Skeletal muscle satellite cell (primary cell): ENCODE results near the gene CDC42SE2.
"Not testable (repeated sequence)": the region's sequence is repeated elsewhere in the genome, so short reads cannot be mapped to it uniquely, and the experiment has no call there.

Source experiments
- H3K27me3 ChIP-seq: 2 replicates; pipeline ENCODE4 v1.7.0; 2013; ENCODE audit warnings: low read length; ENCODE audit not compliant: control insufficient read depth, insufficient read depth
- H3K36me3 ChIP-seq: 2 replicates; pipeline ENCODE4 v1.7.0; 2013; ENCODE audit warnings: mild to moderate bottlenecking, control low read depth, low read length; ENCODE audit not compliant: insufficient read depth
- H3K4me1 ChIP-seq: 2 replicates; pipeline ENCODE4 v1.7.0; 2013; ENCODE audit warnings: low read length; ENCODE audit not compliant: control insufficient read depth, insufficient read depth
- H3K4me2 ChIP-seq: 2 replicates; pipeline ENCODE4 v1.7.0; 2013; ENCODE audit warnings: mild to moderate bottlenecking, low read length
- H3K4me3 ChIP-seq: 2 replicates; pipeline ENCODE4 v1.7.0; 2013; ENCODE audit warnings: low read length
- H3K9ac ChIP-seq: 2 replicates; pipeline ENCODE4 v1.7.0; 2013; ENCODE audit warnings: mild to moderate bottlenecking, low read depth, low read length, moderate library complexity
- H3K9me3 ChIP-seq: replicated peaks from 2 replicates; pipeline ENCODE4 v1.7.0; 2013; ENCODE audit warnings: mild to moderate bottlenecking, control low read depth, low read length

CDC42SE2 gene

GRCh38 chr5:131328536-131329285 is 64.9 kb downstream of the CDC42SE2 start:
- Histone ChIP-seq H3K4me1 (peaks cover 16% of the 10 kb centered on the region), H3K9ac (no peak overlapping the region), H3K4me3 (no peak overlapping the region), H3K4me2 (no peak overlapping the region), H3K36me3 (no peaks in the 10 kb centered on the region), H3K9me3 (no peaks in the 10 kb centered on the region), H3K27me3 (no peaks in the 10 kb centered on the region)

DNA sequence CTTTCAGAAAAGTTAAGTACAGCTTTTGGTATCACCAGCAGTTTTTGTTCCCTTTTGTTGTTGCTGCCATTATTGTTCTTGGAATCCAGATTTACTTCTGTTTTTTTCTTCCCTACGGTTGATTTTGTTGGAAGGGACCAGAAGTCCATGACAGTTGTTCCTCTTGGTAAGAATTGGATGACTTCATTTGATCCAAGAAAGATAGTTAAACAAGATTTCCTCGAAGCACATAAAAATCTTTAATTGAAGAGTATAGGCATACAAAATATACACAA is 65.4 kb downstream of the CDC42SE2 start:
- Histone ChIP-seq H3K4me2 (no peak overlapping the region), H3K9me3 (no peaks in the 10 kb centered on the region), H3K4me3 (no peak overlapping the region), H3K36me3 (no peaks in the 10 kb centered on the region), H3K9ac (no peak overlapping the region), H3K27me3 (no peaks in the 10 kb centered on the region), H3K4me1 (peaks cover 14% of the 10 kb centered on the region)

- H3K4me3 ChIP-seq = no peak overlapping the region
- no peaks in the 10 kb centered on the region for H3K27me3 ChIP-seq
- H3K9me3 ChIP-seq = no peaks in the 10 kb centered on the region
- H3K4me2 ChIP-seq = no peak overlapping the region
- H3K36me3 ChIP-seq = no peaks in the 10 kb centered on the region
- peaks cover 12% of the 10 kb centered on the region for H3K4me1 ChIP-seq
- no peak overlapping the region for H3K9ac ChIP-seq
These were observed 66.2 kb downstream of the CDC42SE2 start for GRCh38 chr5:131330031-131330430.

GRCh38 chr5:131335756-131336155 is 71.9 kb downstream of the CDC42SE2 start:
- not testable (repeated sequence) for H3K36me3 ChIP-seq, H3K4me2 ChIP-seq, H3K27me3 ChIP-seq, H3K4me1 ChIP-seq, H3K9ac ChIP-seq, H3K4me3 ChIP-seq, H3K9me3 ChIP-seq

DNA sequence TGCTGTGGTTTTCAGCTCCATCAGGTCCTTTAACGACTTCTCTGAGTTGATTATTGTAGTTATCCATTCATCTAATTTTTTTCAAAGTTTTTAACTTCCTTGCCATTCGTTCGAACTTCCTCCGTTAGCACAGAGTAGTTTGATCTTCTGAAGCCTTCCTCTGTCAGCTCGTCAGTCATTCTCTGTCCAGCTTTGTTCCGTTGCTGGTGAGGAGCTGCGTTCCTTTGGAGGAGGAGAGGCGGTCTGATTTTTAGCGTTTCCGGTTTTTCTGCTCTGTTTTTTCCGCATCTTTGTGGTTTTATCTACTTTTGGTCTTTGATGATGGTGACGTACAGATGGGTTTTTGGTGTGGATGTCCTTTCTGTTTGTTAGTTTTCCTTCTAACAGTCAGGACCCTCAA is 72.9 kb downstream of the CDC42SE2 start:
- not testable (repeated sequence) for H3K4me1 ChIP-seq, H3K36me3 ChIP-seq, H3K4me2 ChIP-seq, H3K9me3 ChIP-seq, H3K27me3 ChIP-seq, H3K4me3 ChIP-seq, H3K9ac ChIP-seq

DNA sequence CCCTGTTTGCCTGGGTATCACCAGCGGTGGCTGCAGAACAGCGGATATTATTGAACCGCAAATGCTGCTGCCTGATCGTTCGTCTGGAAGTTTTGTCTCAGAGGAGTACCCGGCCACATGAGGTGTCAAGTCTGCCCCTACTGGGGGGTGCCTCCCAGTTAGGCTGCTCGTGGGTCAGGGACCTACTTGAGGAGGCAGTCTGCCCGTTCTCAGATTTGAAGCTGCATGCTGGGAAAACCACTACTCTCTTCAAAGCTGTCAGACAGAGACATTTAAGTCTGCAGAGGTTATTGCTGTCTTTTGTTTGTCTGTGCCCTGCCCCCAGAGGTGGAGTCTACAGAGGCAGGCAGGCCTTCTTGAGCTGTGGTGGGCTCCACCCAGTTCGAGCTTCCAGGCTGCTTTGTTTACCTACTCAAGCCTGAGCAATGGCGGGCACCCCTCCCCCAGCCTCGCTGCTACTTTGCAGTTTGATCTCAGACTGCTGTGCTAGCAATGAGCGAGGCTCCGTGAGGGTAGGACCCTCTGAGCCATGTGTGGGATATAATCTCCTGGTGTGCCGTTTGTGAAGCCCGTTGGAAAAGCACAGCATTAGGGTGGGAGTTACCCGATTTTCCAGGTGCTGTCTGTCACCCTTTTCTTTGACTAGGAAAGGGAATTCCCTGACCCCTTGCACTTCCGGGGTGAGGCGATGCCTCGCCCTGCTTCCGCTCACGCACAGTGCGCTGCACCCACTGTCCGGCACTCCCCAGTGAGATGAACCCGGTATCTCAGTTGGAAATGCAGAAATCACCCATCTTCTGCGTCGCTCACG is 73.6 kb downstream of the CDC42SE2 start:
- H3K27me3 ChIP-seq, H3K9ac ChIP-seq, H3K4me3 ChIP-seq, H3K4me2 ChIP-seq, H3K36me3 ChIP-seq, H3K9me3 ChIP-seq, H3K4me1 ChIP-seq: not testable (repeated sequence)

GRCh38 chr5:131338051-131338453 is 74.2 kb downstream of the CDC42SE2 start:
- Histone ChIP-seq H3K4me3 (no peak overlapping the region), H3K36me3 (no peaks in the 10 kb centered on the region), H3K4me1 (no peaks in the 10 kb centered on the region), H3K9me3 (no peaks in the 10 kb centered on the region), H3K27me3 (no peaks in the 10 kb centered on the region), H3K4me2 (no peak overlapping the region), H3K9ac (no peak overlapping the region)

GRCh38 chr5:131344288-131344687 is 80.4 kb downstream of the CDC42SE2 start:
- not testable (repeated sequence) for H3K27me3 ChIP-seq, H3K9ac ChIP-seq, H3K4me2 ChIP-seq, H3K4me1 ChIP-seq, H3K36me3 ChIP-seq, H3K9me3 ChIP-seq, H3K4me3 ChIP-seq

- not testable (repeated sequence) for H3K36me3 ChIP-seq, H3K9ac ChIP-seq, H3K4me1 ChIP-seq, H3K27me3 ChIP-seq, H3K4me3 ChIP-seq, H3K4me2 ChIP-seq, H3K9me3 ChIP-seq
These were observed 82.4 kb downstream of the CDC42SE2 start for GRCh38 chr5:131346204-131346603.

GRCh38 chr5:131353991-131354390 is 90.1 kb downstream of the CDC42SE2 start:
- Histone ChIP-seq H3K36me3 (no peaks in the 10 kb centered on the region), H3K9ac (no peak overlapping the region), H3K4me3 (no peak overlapping the region), H3K27me3 (no peaks in the 10 kb centered on the region), H3K4me2 (no peak overlapping the region), H3K9me3 (no peaks in the 10 kb centered on the region), H3K4me1 (peaks cover 7% of the 10 kb centered on the region)

DNA sequence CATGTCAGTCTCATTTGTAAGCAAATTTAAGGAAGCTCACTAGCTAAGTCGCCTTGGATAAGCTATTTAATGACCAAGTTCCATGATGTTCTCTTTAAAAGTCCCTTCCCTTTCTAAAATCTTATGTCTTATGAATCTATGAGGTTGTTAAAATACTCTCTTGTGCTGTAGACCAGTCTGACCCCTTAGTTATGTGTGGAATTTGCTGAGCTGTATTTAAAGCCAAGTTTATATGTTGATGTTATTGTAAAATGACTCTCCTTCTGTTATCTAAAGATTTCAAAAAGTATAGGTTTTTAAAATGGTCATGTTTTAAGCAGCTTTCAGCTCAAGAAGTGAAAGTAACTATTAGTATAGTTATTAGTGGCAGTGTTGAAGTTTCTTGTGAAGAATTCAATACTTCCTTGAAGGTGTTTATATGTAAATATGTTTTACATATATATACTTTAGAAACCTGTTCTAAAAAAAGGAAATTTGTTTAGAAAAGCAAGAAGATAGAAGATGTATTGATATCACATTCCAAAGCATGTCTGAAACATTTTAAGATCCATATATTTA is 92.2 kb downstream of the CDC42SE2 start:
- Histone ChIP-seq H3K4me1 (peaks cover 7% of the 10 kb centered on the region), H3K9ac (no peak overlapping the region)

GRCh38 chr5:131356619-131357018 is 92.8 kb downstream of the CDC42SE2 start:
- Histone ChIP-seq H3K27me3 (no peaks in the 10 kb centered on the region), H3K9me3 (no peaks in the 10 kb centered on the region), H3K9ac (no peak overlapping the region), H3K4me1 (peaks cover 7% of the 10 kb centered on the region), H3K36me3 (peaks cover 5% of the 10 kb centered on the region), H3K4me3 (no peak overlapping the region), H3K4me2 (no peak overlapping the region)

More for the DNA sequence above, 92.2 kb downstream of the CDC42SE2 start:
- no peaks in the 10 kb centered on the region for H3K9me3 ChIP-seq
- no peaks in the 10 kb centered on the region for H3K27me3 ChIP-seq
- peak overlapping the region; percentile 53 for H3K4me2 ChIP-seq
- H3K4me3 ChIP-seq = no peak overlapping the region
- no peaks in the 10 kb centered on the region for H3K36me3 ChIP-seq
